Measurements from ENCODE around the gene IMPA2.
"Not testable (repeated sequence)": the region's sequence is repeated elsewhere in the genome, so short reads cannot be mapped to it uniquely, and the experiment has no call there.

IMPA2 gene

DNA sequence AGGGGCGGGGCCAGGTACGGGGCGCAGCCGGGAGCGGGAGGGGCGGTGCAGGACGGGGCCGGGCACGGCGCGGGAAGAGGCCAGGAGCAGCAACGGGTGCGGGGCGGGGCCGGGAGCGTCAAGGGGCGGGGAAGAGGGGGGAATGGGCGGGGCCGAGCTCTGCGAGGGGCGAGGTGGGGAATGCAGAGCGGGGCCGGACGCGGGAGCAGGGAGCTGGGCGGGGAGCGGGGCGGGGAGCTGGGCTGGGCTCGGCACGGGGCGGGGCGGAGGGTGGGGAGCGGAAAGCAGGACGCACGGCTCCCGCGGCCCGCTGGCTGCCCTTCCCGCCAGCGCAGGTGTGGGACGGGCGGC lies at the start of gene IMPA2:
Gene IMPA2 (plus strand): TSS at position 316 of the 351 bp plus-strand sequence. CDS start 163 bp downstream, outside the sequence.
- no peak for FAIRE-seq

DNA sequence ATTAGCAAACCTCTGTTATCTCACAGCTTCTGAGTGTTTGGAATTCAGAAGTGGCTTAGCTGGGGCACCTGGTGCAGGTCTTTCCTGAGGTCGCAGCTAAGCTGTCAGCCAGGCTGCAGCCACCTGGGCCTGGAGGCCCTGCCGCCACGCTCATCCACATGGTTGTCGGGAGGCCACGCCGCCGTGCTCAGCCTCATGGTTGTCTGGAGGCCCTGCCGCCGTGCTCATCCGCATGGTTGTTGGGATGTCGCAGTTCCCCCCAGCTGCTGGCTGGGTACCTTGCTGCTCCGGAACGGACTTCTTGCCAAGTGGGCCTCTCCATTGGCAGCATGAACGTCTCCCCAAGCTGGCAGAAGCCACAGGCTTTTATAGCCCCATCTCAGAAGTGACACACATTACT lies 48.9 kb upstream of the IMPA2 start:
- FAIRE-seq, result no peak

DNA sequence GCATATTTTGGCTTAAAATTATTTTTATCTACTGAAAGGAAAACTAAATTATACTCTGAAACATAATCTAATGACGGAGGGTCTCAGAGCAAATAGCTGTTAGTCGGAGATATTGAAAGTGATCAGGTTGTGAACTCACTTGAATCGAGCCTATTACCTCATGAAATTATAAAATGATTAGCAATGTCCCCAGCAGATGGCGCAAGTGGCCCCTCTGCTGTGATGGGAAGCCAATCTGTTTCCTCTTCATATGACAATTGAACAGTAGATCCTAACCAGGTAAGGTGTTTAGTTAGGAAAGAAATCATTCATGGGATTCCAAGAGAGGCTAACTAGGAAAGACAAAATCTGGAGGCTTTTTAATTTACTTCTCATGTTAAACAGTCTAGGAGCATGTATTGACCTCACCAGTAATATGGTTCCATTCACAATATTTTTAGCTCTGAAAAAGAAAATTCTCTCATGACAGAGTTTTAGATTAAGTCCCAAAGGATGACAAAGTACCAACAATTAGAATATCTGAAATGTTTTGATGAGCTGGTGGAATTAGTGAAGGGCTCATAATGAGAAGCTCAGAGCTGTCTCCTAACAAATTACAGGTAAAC lies 43.3 kb upstream of the IMPA2 start:
- FAIRE-seq, result no peak

DNA sequence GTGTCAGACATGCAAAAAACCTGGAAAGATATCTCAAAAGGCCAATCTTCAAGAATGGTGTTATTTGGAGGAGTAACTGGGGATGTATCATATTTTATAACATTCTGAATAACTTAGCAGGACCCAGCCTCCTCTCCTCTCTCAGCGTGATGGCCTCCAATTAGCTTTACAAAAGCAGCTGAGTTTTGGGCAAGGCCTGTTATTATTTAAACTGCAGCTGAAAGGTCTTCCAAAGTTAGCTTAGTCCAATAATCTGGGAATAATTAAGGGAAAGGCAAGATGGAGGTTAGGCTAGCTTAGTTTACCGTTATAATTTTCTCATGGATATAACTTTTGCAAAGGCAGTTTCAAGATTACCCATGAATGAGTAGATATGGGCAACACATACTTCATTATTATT lies 40.4 kb upstream of the IMPA2 start:
- no peak for FAIRE-seq

DNA sequence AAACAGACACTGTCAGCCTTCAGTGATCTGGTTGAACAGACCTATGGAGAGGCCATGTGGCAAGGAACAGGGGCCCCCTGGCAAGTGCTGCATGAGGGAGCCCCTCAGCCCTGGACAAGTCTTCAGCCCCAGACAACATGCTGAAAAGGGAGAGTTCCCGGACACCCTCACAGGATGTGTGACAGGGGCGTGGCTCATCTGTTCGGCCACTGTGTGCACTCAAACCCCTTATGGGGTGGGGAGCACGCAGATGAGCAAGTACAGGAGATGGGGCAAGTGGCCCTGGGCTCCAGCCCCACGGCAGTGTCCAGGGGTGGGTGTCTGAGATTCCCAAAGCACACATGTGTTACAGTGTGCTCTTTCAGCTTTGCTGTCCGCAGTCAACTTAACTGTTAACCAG lies 37.8 kb upstream of the IMPA2 start:
- FAIRE-seq, result no peak

DNA sequence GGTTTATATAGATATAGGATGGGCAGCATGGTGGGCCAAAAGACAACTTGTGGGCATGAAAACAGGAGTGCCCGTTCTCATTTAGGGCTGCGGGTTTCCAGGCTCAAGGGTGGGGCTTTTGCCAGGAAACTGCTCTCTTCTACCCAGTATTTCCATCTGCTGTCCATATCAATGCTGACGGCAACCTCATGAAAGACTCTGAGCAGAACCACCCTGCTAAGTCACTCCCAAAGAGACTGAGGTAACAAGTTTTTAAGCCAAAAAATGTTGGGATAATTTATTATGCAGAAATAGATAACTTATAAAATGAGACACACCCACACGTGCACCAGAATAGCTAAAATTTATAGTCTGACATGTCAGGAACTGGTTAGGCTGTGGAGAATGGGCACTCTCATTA lies 37.1 kb upstream of the IMPA2 start:
- no peak for FAIRE-seq

DNA sequence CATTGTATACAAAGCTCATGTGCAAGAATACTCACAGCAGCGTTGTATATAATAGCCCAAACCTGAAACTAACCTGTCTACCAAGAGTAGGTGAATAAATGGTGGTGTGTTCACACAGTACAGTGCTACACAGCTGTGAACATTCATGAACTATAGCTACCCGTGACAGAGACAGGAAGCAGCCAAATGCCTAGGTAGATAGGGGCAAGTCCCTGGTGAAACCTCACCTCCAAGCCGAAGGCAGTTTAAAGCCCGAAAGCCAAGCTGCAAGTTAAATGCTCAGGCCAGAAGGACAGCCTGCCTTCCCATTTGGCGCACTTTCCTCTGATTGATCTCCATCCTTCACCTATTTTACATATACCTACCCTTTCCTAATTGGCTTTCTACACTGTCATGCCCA lies 36.5 kb upstream of the IMPA2 start:
- FAIRE-seq, result no peak

DNA sequence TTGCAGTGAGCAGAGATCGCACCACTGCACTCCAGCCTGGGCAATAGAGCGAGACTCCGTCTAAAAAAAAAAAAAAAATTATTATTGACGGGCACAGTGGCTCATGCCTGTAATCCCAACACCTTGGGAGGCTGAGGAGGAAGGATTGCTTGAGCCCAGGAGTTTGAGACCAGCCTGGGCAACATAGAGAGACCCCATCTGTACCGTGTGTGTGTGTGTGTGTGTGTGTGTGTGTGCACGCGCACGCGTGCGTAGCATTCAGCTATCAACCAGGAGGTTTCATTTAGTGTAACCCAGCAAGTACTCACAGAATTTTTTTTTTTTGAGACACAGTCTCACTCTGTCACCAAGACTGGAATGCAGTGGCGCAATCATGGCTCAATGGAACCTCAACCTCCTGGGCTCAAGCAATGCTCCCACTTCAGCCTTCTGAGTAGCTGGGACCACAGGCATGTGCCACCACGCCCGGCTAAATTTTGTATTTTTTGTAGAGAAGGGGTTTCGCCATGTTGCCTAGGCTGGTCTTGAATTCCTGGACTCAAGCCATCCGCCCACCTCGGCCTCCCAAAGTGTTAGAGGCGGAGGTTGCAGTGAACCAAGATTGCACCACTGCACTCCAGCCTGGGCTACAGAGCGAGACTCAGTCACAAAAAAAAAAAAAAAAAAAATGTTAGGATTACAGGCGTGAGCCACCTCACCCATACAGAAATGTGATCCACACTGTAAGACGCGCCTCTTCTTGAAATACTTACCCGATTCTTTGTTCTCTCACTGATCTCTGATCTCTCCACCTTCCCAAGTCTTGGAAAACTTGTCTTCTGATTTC lies 35.3 kb upstream of the IMPA2 start:
- FAIRE-seq, result not testable (repeated sequence)

DNA sequence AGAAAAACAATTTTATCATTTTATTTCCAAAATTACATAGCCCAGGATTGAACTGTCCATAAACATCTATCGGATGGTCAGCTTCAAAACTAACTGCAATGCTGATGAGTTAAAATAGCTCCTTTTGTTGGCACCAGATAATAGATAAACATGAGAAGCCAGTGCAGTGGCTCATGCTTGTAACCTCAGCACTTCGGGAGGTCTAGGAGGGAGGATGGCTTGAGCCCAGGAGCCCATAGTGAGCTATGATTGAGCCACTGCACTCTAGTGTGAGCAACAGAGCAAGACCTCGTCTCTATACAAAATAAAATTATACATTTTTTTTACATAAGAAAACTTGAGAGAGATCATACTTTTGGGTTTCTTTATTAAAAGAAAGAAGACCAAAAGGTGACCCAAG lies 34.6 kb upstream of the IMPA2 start:
- FAIRE-seq, result no peak

DNA sequence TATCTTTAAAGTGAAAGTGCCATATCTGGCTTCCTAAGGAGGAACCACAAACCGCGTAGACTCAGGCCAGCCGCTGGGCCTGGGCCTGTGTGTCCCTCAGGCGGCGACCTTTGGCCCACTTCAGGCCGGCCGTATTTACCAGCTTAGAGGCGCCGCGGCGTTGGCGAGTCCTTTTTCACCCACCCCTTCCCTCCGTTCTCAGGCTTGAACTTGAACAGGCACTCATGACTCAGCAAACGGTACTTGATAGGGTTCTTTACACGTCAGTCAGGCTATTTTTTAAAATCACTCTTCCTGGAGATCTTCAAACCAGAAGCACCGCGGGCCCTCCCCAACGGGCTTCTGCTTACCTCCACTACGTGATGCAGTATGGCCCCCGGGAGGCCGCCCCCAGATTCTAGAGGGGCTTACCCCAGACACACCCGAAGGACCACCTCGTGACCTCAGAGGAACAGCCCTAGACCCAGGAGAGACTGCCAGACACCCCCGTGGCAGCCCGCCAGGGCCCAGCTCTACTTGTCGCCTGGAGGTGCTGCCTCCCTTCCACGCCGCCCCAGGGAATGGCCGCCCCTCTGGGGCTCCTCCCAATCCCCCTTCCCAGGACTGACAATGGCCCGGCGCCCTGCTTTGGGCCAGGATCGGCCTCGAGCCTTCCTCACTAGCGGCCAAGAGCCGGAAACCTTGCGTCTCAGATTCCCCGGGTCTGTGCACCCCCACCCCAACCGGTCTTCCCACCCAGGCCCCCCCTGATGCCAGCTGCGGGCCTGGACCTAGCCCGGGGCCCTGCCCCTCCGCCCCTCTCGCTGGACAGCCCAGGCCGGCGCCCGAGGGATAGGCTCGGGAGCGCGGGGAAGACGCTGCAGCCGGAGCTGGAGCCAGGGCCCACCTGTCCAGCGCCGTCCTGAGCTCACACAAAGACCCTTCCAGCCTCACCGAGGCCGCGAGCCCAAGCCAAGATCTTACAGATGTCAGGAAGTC lies 33.8 kb upstream of the IMPA2 start:
- FAIRE-seq, result no peak

DNA sequence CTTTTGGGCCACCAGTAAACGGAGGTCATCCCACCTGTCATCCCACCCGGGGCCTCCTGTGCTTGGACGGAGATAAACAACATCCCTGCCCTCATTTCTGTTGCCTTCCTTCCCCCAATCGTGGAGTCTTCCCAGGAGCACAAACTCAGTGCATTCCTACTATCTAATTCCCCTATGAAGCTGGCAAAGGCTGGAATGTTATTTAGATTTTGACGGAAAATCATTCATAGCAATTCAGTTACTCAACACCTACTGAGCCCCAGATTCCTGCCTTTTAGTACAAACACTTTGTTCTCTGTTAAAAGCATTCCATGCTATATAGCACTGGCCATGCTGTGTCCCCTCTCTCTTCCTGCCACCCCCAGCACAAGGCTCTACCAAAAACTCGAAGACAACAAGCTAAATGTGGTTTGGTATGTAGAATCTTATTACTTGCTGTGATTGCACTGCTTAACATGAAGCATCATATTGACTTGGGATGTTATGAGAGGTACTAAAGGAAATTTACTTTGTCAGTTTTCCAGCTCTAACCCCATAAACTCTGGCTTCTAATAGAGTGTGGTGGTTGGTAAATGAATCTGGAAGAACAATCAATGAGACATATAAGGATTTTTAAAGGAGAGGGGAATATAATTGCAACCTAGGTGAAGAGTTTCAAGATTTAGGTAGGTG lies 32.3 kb upstream of the IMPA2 start:
- no peak for FAIRE-seq

DNA sequence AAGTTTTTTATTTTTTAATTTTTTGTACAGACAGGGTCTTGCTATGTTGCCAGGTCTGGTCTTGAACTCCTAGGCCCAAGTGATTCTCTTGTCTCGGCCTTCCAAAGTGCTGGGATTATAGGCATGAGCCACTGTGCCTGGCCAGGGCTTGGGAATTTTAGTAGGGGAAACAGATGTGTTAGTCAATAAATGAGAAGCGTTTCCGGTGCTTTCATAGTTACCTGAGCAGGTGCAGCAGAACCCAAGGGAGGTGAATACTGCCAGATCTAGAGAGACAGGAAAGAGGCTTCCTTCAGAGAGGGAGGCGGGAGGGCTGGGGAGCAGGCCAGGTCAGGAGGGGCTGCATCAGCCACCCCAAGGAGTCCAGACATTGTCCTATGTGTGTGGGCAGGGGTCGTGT lies 30.5 kb upstream of the IMPA2 start:
- no peak for FAIRE-seq

DNA sequence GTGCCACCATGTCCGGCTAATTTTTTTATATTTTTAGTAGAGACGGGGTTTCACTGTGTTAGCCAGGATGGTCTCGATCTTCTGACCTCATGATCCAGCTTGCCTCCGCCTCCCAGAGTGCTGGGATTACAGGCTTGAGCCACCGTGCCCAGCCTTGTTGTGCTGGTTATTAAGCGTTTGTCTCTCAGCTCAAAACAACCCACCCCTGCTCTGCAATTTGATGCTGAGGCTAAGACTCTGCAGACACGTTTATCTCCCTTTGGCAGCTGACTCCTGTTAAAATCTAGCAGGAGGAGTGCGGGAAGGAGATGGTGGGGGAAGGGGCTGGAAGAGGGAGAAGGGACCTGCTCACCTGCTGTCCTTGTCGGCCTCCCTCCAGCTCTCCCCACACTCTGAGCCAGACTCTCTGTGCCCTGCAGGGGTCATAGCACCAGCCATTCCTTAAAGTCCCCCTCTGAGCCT lies 29.9 kb upstream of the IMPA2 start:
- no peak for FAIRE-seq

DNA sequence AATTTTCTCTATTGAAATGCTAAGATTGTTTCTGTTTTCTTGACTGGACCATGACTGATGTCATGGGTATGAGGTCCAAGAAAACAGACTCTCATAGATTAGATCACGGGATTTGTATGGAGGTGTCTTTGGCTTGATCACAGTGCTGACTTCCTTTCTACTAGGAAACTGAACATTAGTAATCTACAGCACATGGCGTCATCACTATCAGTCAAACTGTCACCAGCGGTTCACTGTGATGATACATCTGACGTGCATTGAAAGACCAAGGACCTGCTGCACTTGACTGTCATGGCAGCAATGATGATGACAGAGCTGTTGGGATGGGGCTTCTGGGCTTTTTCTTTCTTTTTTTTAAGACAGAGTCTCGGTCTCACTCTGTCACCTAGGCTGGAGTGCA lies 28.2 kb upstream of the IMPA2 start:
- FAIRE-seq, result no peak

DNA sequence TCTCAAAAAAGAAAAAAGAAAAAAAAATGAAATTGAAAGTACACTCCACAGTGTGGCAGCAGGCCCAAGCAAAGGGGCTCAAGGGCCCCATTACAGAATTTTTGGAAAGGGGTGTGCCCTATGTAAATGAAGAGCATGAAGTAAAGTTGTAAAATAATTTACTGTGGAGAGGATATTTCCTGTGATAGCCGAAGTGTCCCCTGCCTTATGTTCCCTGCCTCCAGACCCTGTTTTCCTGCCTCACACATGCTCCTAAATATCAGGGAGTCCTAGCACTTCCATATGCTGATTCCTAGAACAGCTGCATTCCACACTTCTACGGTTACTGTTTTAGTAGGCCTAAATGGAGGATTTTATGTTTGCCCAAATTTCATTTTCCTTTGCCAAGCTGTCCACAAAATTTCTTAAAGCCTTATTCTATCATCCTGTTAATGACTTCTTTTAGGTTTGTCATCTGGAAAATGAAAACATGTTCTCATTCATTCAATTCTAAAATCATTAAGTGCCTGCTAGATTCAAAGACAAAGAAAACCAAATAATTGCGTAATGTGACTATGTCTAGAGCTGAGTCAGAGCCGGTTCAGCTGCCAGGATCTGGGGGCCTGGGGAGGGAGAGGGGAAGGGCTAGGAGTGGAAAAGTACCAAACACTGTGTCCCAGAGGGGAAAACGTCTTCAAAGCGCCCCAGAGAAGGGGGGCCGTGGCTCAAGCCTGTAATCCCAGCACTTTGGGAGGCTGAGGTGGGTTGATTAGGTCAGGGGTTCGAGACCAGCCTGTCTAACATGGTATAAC lies 25.9 kb upstream of the IMPA2 start:
- FAIRE-seq, result no peak

DNA sequence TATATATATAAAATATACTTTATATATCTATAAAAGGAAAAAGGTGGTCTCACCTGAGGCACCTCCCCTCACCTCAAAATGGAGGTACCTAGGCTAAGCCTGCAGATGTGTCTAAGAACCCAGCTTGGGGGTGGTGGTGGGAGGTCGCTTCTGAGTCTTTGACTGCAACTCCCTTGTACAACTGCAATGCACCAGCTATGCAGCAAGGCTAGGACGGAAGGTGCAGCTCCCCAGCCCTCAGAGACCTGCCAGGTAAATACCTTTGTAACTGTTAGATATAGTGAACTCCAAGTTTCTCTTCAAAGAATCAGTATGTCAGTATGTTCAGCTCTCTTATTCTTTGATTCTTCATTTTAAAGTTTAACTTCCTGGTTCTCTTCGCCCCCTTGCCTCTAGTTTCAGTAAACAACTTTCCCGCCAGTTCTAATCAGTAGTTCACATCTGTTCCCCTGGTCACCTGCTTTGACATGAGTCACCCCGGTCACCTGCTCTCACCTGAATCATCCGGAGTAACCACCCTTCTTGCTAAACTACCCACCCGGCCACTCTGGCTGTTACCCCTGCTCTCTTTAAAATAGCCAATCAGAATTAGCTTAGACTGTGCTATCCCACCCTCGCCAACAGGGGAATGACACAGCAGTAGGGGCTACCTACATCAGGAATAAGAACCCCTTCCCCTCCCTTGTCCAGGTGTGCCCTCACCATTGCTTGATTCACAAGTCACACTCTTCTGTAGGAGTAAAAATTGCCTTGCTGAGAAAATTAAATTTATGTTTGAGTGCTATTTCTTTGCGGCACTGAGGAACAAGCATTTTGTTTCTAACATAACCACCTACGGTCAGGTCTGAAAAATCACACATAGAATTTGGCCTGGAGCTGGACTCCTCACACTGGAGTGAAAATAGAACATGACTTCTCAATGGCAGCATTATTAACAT lies 24.7 kb upstream of the IMPA2 start:
- FAIRE-seq, result no peak

DNA sequence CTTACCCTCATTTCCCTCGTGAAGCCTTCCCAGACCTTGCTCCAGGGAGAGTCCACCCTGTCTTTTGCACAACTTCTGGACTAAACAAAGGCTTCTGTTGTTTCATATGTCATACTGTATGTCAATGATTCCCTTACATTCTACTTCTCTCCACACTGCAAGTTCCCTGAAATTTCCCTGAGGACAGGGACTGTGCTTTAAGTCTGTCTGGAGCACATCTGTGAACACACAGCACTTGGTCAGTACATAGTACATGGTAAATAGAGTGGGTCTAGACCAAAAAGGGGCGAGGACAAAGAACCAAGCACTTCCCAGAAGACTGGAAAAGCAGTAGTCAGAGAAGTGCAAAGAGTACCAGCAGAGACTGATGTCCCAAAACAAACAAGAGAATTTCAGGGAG lies 23.7 kb upstream of the IMPA2 start:
- no peak for FAIRE-seq

DNA sequence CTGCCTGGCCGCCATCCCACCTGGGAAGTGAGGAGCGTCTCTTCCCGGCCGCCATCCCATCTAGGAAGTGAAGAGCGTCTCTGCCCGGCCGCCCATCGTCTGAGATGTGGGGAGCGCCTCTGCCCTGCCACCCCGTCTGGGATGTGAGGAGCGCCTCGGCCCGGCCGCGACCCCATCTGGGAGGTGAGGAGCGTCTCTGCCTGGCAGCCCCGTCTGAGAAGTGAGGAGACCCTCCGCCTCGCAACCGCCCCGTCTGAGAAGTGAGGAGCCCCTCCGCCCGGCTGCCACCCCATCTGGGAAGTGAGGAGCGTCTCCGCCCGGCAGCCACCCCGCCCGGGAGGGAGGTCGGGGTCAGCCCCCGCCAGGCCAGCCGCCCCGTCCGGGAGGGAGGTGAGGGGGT lies 21.7 kb upstream of the IMPA2 start:
- not testable (repeated sequence) for FAIRE-seq

DNA sequence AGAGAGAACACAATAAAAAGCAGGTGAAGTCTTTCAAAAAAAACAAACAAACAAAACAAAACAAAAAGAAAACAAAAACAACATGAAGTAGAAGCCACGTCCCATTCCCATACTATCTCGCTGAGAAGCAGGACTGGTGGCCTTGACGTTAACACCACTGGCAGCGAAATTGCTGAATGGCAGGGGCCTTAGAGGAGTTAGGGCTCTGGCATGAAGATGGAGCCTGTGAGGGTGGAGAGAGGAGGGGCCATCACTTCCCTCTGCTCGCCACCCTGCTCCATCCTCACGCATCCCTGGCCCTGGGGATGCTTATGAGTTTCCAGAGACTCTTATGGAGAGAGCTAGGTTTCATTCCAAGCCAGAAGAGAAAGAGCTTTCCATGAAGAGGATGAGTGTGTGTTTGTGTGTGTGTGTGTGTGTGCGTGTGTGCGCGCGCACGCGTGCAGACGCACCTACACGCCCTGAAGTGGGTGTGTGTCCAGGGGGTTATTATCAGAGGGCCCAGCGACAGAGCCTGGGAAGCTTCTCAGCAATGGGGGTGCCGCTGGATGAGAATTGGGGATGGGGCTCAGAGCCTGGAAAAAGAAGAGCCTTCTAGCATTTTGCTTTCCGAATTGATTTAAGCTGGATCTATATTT lies 20.4 kb upstream of the IMPA2 start:
- no peak for FAIRE-seq

DNA sequence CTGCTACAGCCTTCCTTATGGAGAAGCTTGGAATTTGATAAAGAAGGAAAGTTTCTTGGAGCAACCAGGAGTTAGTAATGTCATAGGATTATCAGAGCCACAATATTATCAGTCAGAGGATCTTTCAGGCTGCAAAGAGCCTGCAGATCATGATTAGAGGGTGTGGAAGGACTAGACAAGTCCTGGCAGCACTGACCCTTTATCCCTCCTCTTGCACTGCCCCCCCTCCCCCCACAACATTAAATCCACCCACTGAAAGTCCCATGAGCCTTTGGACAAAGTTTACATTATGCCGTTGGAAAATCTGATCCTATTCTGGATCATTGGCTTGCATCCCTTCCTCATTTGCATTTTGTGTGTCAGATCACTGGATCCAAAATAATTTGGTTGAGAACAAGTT lies 18.7 kb upstream of the IMPA2 start:
- FAIRE-seq, result no peak

Measured in colon (tissue), 2 donors.